Erythroblast (primary cell): ENCODE data around the gene SMAD9.

Experiments used
- DNase-seq, 2 experiments: peaks; one replicate each; lab custom pipeline; 2025; lab: John Stamatoyannopoulos, UW
- GATA1 ChIP-seq: IDR thresholded peaks from 2 replicates; pipeline ENCODE4 v1.6.1; 2011; ENCODE audit warnings: low read depth, mild to moderate bottlenecking, control low read depth, low read length, moderate library complexity
- POLR2A ChIP-seq: IDR thresholded peaks from 2 replicates; pipeline ENCODE4 v1.6.1; 2011; ENCODE audit warnings: mild to moderate bottlenecking, low read length

The SMAD9 gene

DNA sequence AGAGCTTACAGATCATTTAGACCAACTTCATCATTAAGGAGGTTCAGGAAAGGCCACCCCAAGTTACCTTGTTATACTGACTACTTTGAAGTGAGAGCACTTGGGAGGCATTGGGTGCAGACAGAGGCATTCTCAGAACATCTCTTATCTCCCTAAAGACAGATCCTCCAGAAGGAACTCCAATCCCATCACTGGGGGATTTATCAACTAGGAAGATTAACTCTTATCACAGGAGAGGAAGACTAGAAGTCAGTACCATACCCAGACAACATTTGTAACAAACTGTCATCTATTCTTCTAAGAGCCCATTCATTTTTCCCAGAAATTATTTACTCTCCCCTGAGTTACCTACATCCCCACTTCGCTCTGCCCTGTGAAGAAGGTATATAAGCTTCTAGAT is 106.8 kb downstream of the SMAD9 start:
- no peak for TF ChIP-seq POLR2A
- TF ChIP-seq GATA1, result no peak
- peak in 1 of 2 experiments; percentile 12 for DNase-seq

DNA sequence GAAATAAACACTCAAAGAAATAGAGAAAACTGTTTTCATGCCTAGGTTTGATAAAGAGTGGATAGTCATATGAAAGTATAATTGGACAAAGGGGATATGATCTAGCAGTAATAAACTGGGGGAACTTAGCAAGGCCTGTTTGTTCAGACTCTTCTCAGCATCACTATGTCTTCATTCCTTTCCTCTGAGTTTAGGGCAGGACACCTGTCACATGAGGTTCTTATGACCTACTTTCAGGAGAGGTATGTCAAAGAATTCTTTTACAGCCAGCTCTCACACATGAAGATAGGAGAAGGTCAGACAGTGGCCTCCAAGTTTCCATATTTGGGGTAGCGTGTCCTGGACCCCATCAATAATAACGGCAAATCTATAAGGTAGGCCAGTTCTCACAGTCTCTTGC is 112.4 kb downstream of the SMAD9 start:
- no peak for DNase-seq
- TF ChIP-seq POLR2A, result no peak
- TF ChIP-seq GATA1, result no peak

DNA sequence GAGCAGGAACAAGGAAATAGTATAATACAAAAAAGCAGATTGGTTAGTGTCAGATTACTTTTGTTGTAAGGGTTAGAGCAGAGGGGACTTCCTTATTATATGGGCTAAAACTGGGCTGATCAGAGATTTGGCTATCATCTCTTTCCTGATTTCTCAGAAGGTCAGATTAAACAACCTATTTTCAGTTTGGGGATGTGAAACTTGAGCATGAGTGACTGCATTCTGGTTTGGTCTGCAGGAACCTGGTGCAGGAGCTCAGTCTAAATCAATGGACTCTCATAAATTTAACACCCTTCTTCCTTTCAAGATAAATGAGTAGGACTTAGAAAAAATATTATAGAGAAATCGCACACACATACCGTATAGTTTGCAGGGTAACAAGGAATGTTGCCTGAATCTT is 113.9 kb downstream of the SMAD9 start:
- TF ChIP-seq GATA1 (no peak), POLR2A (no peak)
- DNase-seq, result no peak

DNA sequence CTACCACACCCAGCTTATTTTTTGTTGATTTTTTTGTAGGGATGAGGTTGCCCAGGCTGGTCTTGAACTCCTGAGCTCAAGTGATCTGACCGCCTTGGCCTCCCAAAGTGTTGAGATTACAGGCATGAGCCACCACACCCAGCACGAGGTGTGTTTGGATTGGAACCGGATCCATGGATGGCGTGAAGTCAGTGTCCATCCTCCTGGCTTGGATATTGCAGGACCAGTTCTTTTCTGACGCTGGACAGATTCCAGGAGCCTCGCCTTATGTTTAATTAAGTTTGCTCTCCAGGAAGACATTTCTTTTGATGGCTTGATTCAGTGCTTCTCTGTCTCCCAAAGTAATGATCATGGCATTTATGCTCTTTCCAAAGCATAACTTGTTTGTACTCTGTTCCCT is 115.5 kb downstream of the SMAD9 start:
- DNase-seq, result no peak
- TF ChIP-seq POLR2A (no peak), GATA1 (no peak)

DNA sequence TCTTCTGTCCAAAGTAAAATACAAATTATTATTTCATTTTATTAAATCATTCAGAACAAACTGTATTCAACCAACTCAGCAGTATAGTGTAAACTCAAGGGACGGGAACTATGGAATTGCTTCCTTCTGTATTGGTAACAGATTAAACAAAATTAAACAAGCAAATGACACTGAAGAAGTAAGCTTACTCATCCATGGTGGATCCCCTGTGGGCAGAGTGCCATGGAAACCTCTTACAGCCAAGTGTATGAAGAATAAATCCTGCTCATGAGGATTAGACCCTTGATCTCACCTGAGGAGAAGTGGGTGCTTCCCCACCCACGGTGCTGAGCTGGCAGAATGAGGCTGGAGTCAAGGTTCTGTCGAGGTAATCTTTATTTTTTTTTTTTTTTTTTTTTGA is 119.0 kb downstream of the SMAD9 start:
- no peak for TF ChIP-seq GATA1
- TF ChIP-seq POLR2A, result no peak
- no peak for DNase-seq

GRCh38 chr13:36796052-36796451 is 124.0 kb downstream of the SMAD9 start:
- DNase-seq, result no peak
- TF ChIP-seq GATA1 (no peak), POLR2A (no peak)

- TF ChIP-seq GATA1 (no peak), POLR2A (no peak)
- no peak for DNase-seq
Measured at GRCh38 chr13:36795463-36795862, 124.6 kb downstream of the SMAD9 start.
